Astrocyte of the cerebellum (primary cell): ENCODE results near the gene PRAMEF12.
"Not testable (repeated sequence)": the region's sequence is repeated elsewhere in the genome, so short reads cannot be mapped to it uniquely, and the experiment has no call there.

Experiments used
- DNase-seq: peaks from one replicate; pipeline ENCODE4 v3.0.0-alpha.2; 2011; ENCODE audit warnings: low read depth
- H3K4me3 ChIP-seq: 2 replicates; pipeline ENCODE4 v1.5.1; 2011; ENCODE audit warnings: mild to moderate bottlenecking, low read depth, low read length, moderate library complexity
- CTCF ChIP-seq: IDR thresholded peaks from 2 replicates; pipeline ENCODE4 v1.5.1; 2012; ENCODE audit warnings: low read length, low read depth, moderate library complexity, mild to moderate bottlenecking; ENCODE audit errors: missing control alignments
- in situ Hi-C: cut with HindIII; loops from 2 replicates; pipeline ENCODE4 v1.10.0; 2017; ENCODE audit warnings: low sequenced_read_pairs

The PRAMEF12 gene

GRCh38 chr1:12773438-12773837 is at the start of gene PRAMEF12:
PRAMEF12 (plus strand) TSS chr1:12773738; CDS start chr1:12774868, 1,130 bp downstream.
- DNase-seq: no peak
- no peak for TF ChIP-seq CTCF
- no peak within 1 kb of the TSS for H3K4me3 ChIP-seq
- in situ Hi-C loops: no loop called here

- TF ChIP-seq CTCF: no peak
- no peak overlapping the region for H3K4me3 ChIP-seq
- in situ Hi-C loops: no loop called here
- no peak for DNase-seq
Observed at GRCh38 chr1:12728391-12728790, 45.1 kb upstream of the PRAMEF12 start.

- DNase-seq: no peak
- H3K4me3 ChIP-seq: no peak overlapping the region
- in situ Hi-C loops: no loop called here
- no peak for TF ChIP-seq CTCF
Observed at GRCh38 chr1:12730156-12730555, 43.4 kb upstream of the PRAMEF12 start.

- DNase-seq, H3K4me3 ChIP-seq, in situ Hi-C loops: not testable (repeated sequence)
Observed at GRCh38 chr1:12731084-12731483, 42.5 kb upstream of the PRAMEF12 start.

GRCh38 chr1:12734651-12735050 is 38.9 kb upstream of the PRAMEF12 start:
- H3K4me3 ChIP-seq: no peak overlapping the region
- TF ChIP-seq CTCF: no peak
- in situ Hi-C loops: no loop called here
- no peak for DNase-seq

- DNase-seq: no peak
- no peak overlapping the region for H3K4me3 ChIP-seq
- in situ Hi-C loops: no loop called here
- no peak for TF ChIP-seq CTCF
Observed at GRCh38 chr1:12738934-12739333, 34.6 kb upstream of the PRAMEF12 start.

GRCh38 chr1:12739613-12740012 is 33.9 kb upstream of the PRAMEF12 start:
- in situ Hi-C loops: no loop called here
- no peak overlapping the region for H3K4me3 ChIP-seq
- no peak for DNase-seq
- no peak for TF ChIP-seq CTCF
